Measurements from ENCODE around the gene MACROD2.
"Not testable (repeated sequence)": the region's sequence is repeated elsewhere in the genome, so short reads cannot be mapped to it uniquely, and the experiment has no call there.

The MACROD2 gene

GRCh38 chr20:14979453-14979986 is 984.2 kb downstream of the MACROD2 start:
- no peaks in the 10 kb centered on the region for H3K4me1 ChIP-seq (ENCODE audit: control insufficient read depth in 1 of 2, insufficient read depth in 1 of 2, low read depth in 1 of 2, low read length in 1 of 2)
- H3K27me3 ChIP-seq, result no peaks in the 10 kb centered on the region
- H3K36me3 ChIP-seq, result no peaks in the 10 kb centered on the region
- H3K27ac ChIP-seq, result no peak overlapping the region
- no peak for TF ChIP-seq CTCF (IDR thresholded peaks at IDR 0.05)
- no peak overlapping the region for H3K4me3 ChIP-seq (ENCODE audit: low read depth in 1 of 2, low read length in 1 of 2)
- H3K9me3 ChIP-seq, result no peaks in the 10 kb centered on the region

DNA sequence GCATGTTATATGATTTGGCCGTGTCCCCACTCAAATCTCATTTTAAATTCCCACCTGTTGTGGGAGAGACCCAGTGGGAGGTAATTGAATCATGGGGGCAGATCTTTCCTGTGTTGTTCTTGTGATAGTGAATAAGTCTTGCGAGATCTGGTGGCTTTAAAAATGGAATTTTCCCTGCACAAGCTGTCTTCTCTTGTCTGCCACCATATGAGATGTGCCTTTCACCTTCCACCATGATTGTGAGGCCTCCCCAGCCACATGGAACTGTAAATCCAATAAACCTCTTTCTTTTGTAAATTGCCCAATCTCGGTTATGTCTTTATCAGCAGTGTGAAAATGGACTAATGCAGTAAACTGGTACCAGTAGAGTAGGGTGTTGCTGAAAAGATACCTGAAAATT is 986.2 kb downstream of the MACROD2 start:
- not testable (repeated sequence) for H3K27ac ChIP-seq; H3K27me3 ChIP-seq; H3K36me3 ChIP-seq; H3K4me1 ChIP-seq (ENCODE audit: control insufficient read depth in 1 of 2, insufficient read depth in 1 of 2, low read depth in 1 of 2, low read length in 1 of 2); H3K9me3 ChIP-seq; H3K4me3 ChIP-seq (ENCODE audit: low read depth in 1 of 2, low read length in 1 of 2)

DNA sequence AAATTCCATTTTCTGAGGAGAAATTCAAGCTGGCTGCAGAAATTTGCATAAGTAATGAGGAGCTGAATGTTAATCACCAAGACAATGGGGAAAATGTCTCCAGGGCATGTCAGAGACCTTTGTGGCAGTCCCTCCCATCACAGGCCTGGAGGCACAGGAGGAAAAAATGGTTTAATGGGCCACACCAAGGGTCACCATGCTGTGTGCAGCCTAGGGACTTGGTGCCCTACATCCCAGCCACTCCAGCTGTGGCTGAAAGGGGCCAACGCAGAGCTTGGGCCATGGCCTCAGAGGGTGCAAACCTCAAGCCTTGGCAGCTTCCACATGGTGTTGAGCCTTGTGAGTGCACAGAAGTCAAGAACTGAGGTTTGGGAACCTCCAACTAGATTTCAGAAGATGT is 987.0 kb downstream of the MACROD2 start:
- not testable (repeated sequence) for H3K4me3 ChIP-seq (ENCODE audit: low read depth in 1 of 2, low read length in 1 of 2); H3K4me1 ChIP-seq (ENCODE audit: control insufficient read depth in 1 of 2, insufficient read depth in 1 of 2, low read depth in 1 of 2, low read length in 1 of 2); H3K27me3 ChIP-seq; H3K9me3 ChIP-seq; H3K27ac ChIP-seq; H3K36me3 ChIP-seq

DNA sequence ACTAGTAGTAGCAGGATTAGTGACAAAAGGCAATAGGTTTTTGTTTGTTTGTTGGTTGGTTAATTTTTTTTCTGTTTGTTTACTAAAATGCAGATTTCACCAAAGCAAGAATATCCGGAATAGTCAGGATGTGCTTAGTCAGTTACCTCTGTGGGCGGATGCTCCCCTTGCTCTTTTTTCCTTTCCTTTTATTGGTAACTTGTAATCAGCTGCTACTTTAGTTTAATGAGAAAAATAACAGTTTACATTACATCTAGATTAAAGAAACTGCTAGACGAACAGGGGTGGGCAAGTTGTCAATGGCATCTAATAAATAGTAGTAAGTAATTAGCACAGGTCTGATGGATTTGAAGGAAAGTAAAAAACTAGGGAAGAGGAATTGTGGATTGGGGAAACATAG is 989.0 kb downstream of the MACROD2 start:
- no peaks in the 10 kb centered on the region for H3K9me3 ChIP-seq
- H3K27ac ChIP-seq, result no peak overlapping the region
- TF ChIP-seq CTCF (IDR thresholded peaks at IDR 0.05), result no peak
- H3K4me3 ChIP-seq (ENCODE audit: low read depth in 1 of 2, low read length in 1 of 2), result no peak overlapping the region
- H3K27me3 ChIP-seq, result no peaks in the 10 kb centered on the region
- H3K36me3 ChIP-seq, result no peaks in the 10 kb centered on the region
- H3K4me1 ChIP-seq (ENCODE audit: control insufficient read depth in 1 of 2, insufficient read depth in 1 of 2, low read depth in 1 of 2, low read length in 1 of 2), result no peaks in the 10 kb centered on the region

GRCh38 chr20:14984768-14985622 is 989.7 kb downstream of the MACROD2 start:
- Histone ChIP-seq H3K36me3 (no peaks in the 10 kb centered on the region), H3K4me3 (ENCODE audit: low read depth in 1 of 2, low read length in 1 of 2) (no peak overlapping the region), H3K27me3 (no peaks in the 10 kb centered on the region), H3K4me1 (ENCODE audit: control insufficient read depth in 1 of 2, insufficient read depth in 1 of 2, low read depth in 1 of 2, low read length in 1 of 2) (no peaks in the 10 kb centered on the region), H3K27ac (no peak overlapping the region), H3K9me3 (no peaks in the 10 kb centered on the region)
- TF ChIP-seq CTCF (IDR thresholded peaks at IDR 0.05), result no peak

GRCh38 chr20:14986026-14986655 is 990.8 kb downstream of the MACROD2 start:
- no peaks in the 10 kb centered on the region for H3K9me3 ChIP-seq
- no peaks in the 10 kb centered on the region for H3K27me3 ChIP-seq
- TF ChIP-seq CTCF (IDR thresholded peaks at IDR 0.05), result no peak
- H3K36me3 ChIP-seq, result no peaks in the 10 kb centered on the region
- no peaks in the 10 kb centered on the region for H3K4me1 ChIP-seq (ENCODE audit: control insufficient read depth in 1 of 2, insufficient read depth in 1 of 2, low read depth in 1 of 2, low read length in 1 of 2)
- no peak overlapping the region for H3K4me3 ChIP-seq (ENCODE audit: low read depth in 1 of 2, low read length in 1 of 2)
- no peak overlapping the region for H3K27ac ChIP-seq
